Lung (tissue), 12 donors: ENCODE results near the gene NCK1. TPM values are rescaled to one million over a fixed set of nuclear protein-coding genes. Genes with fewer than 3 reads are reported as not detected.

ENCODE experiments used
- ATAC-seq: fragments of 200-7000 bp; cut with Tn5 transposase; one replicate; pipeline ENCODE4 v1.9.1; 2020; ENCODE audit warnings: moderate number of reproducible peaks; ENCODE audit not compliant: insufficient read depth, low FRiP score
- DNase-seq, 3 donors: peaks; one replicate each; pipeline ENCODE4 v3.0.0-alpha.2; 2013 to 2017
- H3K27ac ChIP-seq, 2 donors: one replicate each; pipeline ENCODE4 v1.5.1; 2013; ENCODE audit warnings: mild to moderate bottlenecking in 2 of 2, moderate library complexity in 2 of 2, control low read depth in 1 of 2, inconsistent platforms in 1 of 2, low read depth in 1 of 2, low read length in 1 of 2
- H3K27me3 ChIP-seq, 3 donors: one replicate each; pipeline ENCODE4 v1.5.1; 2013; ENCODE audit warnings: low read length in 2 of 3; ENCODE audit not compliant: control insufficient read depth in 3 of 3, insufficient read depth in 3 of 3
- H3K36me3 ChIP-seq, 4 donors: one replicate each; pipeline ENCODE4 v1.5.1; 2013; ENCODE audit warnings: low read length in 4 of 4, mild to moderate bottlenecking in 1 of 4, moderate library complexity in 1 of 4; ENCODE audit not compliant: control insufficient read depth in 4 of 4, insufficient read depth in 4 of 4
- H3K4me1 ChIP-seq, 5 donors: one replicate each; pipeline ENCODE4 v1.5.1; 2013; ENCODE audit warnings: low read length in 5 of 5, mild to moderate bottlenecking in 2 of 5, moderate library complexity in 1 of 5; ENCODE audit not compliant: control insufficient read depth in 5 of 5, insufficient read depth in 5 of 5
- H3K4me3 ChIP-seq: one replicate; pipeline ENCODE4 v1.5.1; 2013; ENCODE audit warnings: mild to moderate bottlenecking, control low read depth, moderate library complexity
- H3K9ac ChIP-seq, 2 donors: one replicate each; pipeline ENCODE4 v1.5.1; 2013; ENCODE audit warnings: low read length in 2 of 2, control low read depth in 1 of 2; ENCODE audit not compliant: insufficient read depth in 1 of 2
- H3K9me3 ChIP-seq, 4 donors: one replicate each; pipeline ENCODE4 v1.5.1; 2013; ENCODE audit warnings: low read length in 3 of 4, mild to moderate bottlenecking in 1 of 4, moderate library complexity in 1 of 4; ENCODE audit not compliant: control insufficient read depth in 4 of 4, insufficient read depth in 3 of 4
- CTCF ChIP-seq: IDR thresholded peaks from 2 replicates; pipeline ENCODE4 v1.5.1; 2012; ENCODE audit warnings: mild to moderate bottlenecking; ENCODE audit errors: control extremely low read depth, extremely low read depth
- WGBS, 2 donors: extraction: QIAGEN DNeasy Blood & Tissue Kit; methylation state at CpG; one replicate each; pipeline ENCODE4 v1.1.7; 2013; 5-methylcytosine and 5-hydroxymethylcytosine counted together
- polyA plus RNA-seq, 2 donors: library from polyadenylated mRNA; stranded (reverse); fragments of 200-250 nt; gene quantifications; one replicate each; pipeline ENCODE4 v1.2.1, GENCODE V29; 2013
- total RNA-seq, 2 donors: library from RNA; depleted of rRNA in 1 of 2; stranded (reverse); fragments of >200 nt in 1 of 2; gene quantifications; one replicate each; pipeline ENCODE4 v1.2.1, GENCODE V29; 2014 to 2021
- donor health status: control.
- donor health status: control.
- donor health status: Bipolar disorder and iron deficiency.
- donor health status: healthy.
- donor health status: DM: yes; HTN: yes; CAD: no.

NCK1 gene
- total and polyA plus RNA-seq, 4 donors: 11.3 to 68.0 (median 30.2) TPM

GRCh38 chr3:136836511-136837156, 25.4 kb upstream of the NCK1 start:
- Histone ChIP-seq H3K27me3 (no peaks in the 10 kb centered on the region), H3K4me3 (no peak overlapping the region), H3K9me3 (no peaks in the 10 kb centered on the region), H3K4me1 (peaks cover 0 to 11% (median 0%) of the 10 kb centered on the region in 5 donors), H3K36me3 (no peaks in the 10 kb centered on the region), H3K27ac (peak overlapping the region in 1 of 2 donors; percentile 31), H3K9ac (no peak overlapping the region)
- TF ChIP-seq CTCF: no peak
- DNase-seq: peak in 1 of 3 donors; percentile 26
- ATAC-seq: no peak

GRCh38 chr3:136838641-136839555, 23.1 kb upstream of the NCK1 start:
- no peak overlapping the region for H3K9ac ChIP-seq
- no peak for DNase-seq
- H3K4me1 ChIP-seq: peaks cover 0 to 11% (median 0%) of the 10 kb centered on the region in 5 donors
- 11 to 32% methylated on average over 1 of the region's 1 CpG for WGBS, 2 donors
- TF ChIP-seq CTCF: no peak
- no peak overlapping the region for H3K27ac ChIP-seq
- no peak overlapping the region for H3K4me3 ChIP-seq
- ATAC-seq: no peak
- no peaks in the 10 kb centered on the region for H3K27me3 ChIP-seq
- H3K36me3 ChIP-seq: peaks cover 0 to 2% (median 0%) of the 10 kb centered on the region in 4 donors
- H3K9me3 ChIP-seq: no peaks in the 10 kb centered on the region

- DNase-seq (no peak), ATAC-seq (no peak)
- H3K4me3 ChIP-seq: no peak overlapping the region
- peaks cover 0 to 2% (median 0%) of the 10 kb centered on the region in 4 donors for H3K36me3 ChIP-seq
- no peak overlapping the region for H3K9ac ChIP-seq
- no peaks in the 10 kb centered on the region for H3K9me3 ChIP-seq
- no peaks in the 10 kb centered on the region for H3K27me3 ChIP-seq
- H3K27ac ChIP-seq: peak overlapping the region in 1 of 2 donors; percentile 39
- H3K4me1 ChIP-seq: peaks cover 0 to 11% (median 0%) of the 10 kb centered on the region in 5 donors
- TF ChIP-seq CTCF: no peak
These were observed 22.5 kb upstream of the NCK1 start for GRCh38 chr3:136839556-136839931.
